Endothelial cell of umbilical vein (primary cell): ENCODE data around the gene CSK. TPM values are rescaled to one million over a fixed set of nuclear protein-coding genes. Genes with fewer than 3 reads are reported as not detected.

Experiments used
- BruUV-seq: library from RNA; stranded (reverse); fragments of 400-500 nt; replicated peaks from 2 replicates; lab custom pipeline; 2021; lab: Mats Ljungman, UMichigan
- CTCF ChIA-PET: fragments of 300-600, 350-600 bp; sonication (Branson Sonifier 250); formaldehyde crosslinking; loops from one replicate; lab custom pipeline; 2021; ENCODE audit warnings: antibody characterized with exemption, inconsistent platforms; lab: Charles Lee
- POLR2A ChIA-PET: fragments of 300-600, 350-600 bp; sonication (Branson Sonifier 250); formaldehyde crosslinking; loops from one replicate; lab custom pipeline; 2021; ENCODE audit warnings: antibody characterized with exemption, inconsistent platforms; lab: Charles Lee
- DNase-seq: peaks from one replicate; pipeline ENCODE4 v3.0.0-alpha.2; 2011; ENCODE audit warnings: low read depth, low spot score
- FAIRE-seq: peaks from 2 replicates; lab custom pipeline; 2011; peaks lifted over from hg19 to GRCh38; lab: Jason Lieb, UNC
- H2AFZ ChIP-seq: 2 replicates; pipeline ENCODE4 v1.6.0; 2012; ENCODE audit warnings: low read depth, low read length, control low read depth, inconsistent platforms
- H3K27ac ChIP-seq: 2 replicates; pipeline ENCODE4 v1.5.1; 2011; ENCODE audit warnings: low read depth, mild to moderate bottlenecking, control low read depth, low read length, moderate library complexity; ENCODE audit not compliant: insufficient read depth
- H3K27me3 ChIP-seq, 2 experiments: 2 replicates each; pipeline versions ENCODE4 v1.6.0 to v1.6.1; 2011; ENCODE audit warnings: low read length in 2 of 2, mixed read lengths in 1 of 2; ENCODE audit not compliant: control insufficient read depth in 2 of 2, insufficient read depth in 2 of 2
- H3K36me3 ChIP-seq, 2 experiments: 2 replicates in 1 of 2; 3 replicates in 1 of 2; pipeline ENCODE4 v1.5.1; 2011; ENCODE audit warnings: low read length in 2 of 2, mild to moderate bottlenecking in 1 of 2, moderate library complexity in 1 of 2; ENCODE audit not compliant: control insufficient read depth in 2 of 2, insufficient read depth in 2 of 2; ENCODE audit errors: extremely low read depth in 1 of 2
- H3K4me1 ChIP-seq: 3 replicates; pipeline ENCODE4 v1.5.1; 2011; ENCODE audit warnings: mild to moderate bottlenecking, low read length; ENCODE audit not compliant: control insufficient read depth, insufficient read depth; ENCODE audit errors: extremely low read depth
- H3K4me2 ChIP-seq: 2 replicates; pipeline ENCODE4 v1.6.1; 2011; ENCODE audit warnings: low read length, control low read depth, mixed read lengths; ENCODE audit not compliant: insufficient read depth
- H3K4me3 ChIP-seq, 3 experiments: fragments of 200-600 bp in 1 of 3; sonication (generic), shearing (Covaris generic) in 1 of 3; replicated peaks in 1 of 3; 2 replicates each; pipeline ENCODE4 v1.5.1; 2011 to 2016; ENCODE audit warnings: control low read depth in 3 of 3, low read length in 3 of 3, mild to moderate bottlenecking in 2 of 3, inconsistent platforms in 1 of 3, low read depth in 1 of 3, moderate library complexity in 1 of 3; ENCODE audit not compliant: insufficient read depth in 1 of 3
- H3K79me2 ChIP-seq: 2 replicates; pipeline ENCODE4 v1.6.0; 2012; ENCODE audit warnings: low read length, inconsistent platforms; ENCODE audit not compliant: control insufficient read depth, insufficient read depth
- H3K9ac ChIP-seq: replicated peaks from 2 replicates; pipeline ENCODE3; 2011; ENCODE audit warnings: low read length, control low read depth; ENCODE audit not compliant: insufficient read depth; ENCODE audit errors: extremely low read depth
- H3K9me1 ChIP-seq: replicated peaks from 3 replicates; pipeline ENCODE4 v1.6.0; 2011; ENCODE audit warnings: mild to moderate bottlenecking, low read length; ENCODE audit not compliant: control insufficient read depth, insufficient read depth; ENCODE audit errors: extremely low read depth
- H3K9me3 ChIP-seq: replicated peaks from 2 replicates; pipeline ENCODE4 v1.5.1; 2012; ENCODE audit warnings: low read length, inconsistent platforms; ENCODE audit not compliant: control insufficient read depth, insufficient read depth
- H4K20me1 ChIP-seq: replicated peaks from 2 replicates; pipeline ENCODE3; 2011; ENCODE audit warnings: mild to moderate bottlenecking, low read length; ENCODE audit not compliant: control insufficient read depth, insufficient read depth; ENCODE audit errors: extremely low read depth
- EZH2 ChIP-seq: IDR thresholded peaks from 2 replicates; pipeline ENCODE4 v1.6.1; 2012; ENCODE audit warnings: borderline replicate concordance, low read depth, mild to moderate bottlenecking, moderate library complexity, low read length, inconsistent platforms; ENCODE audit not compliant: severe bottlenecking
- FOS ChIP-seq: IDR thresholded peaks from 2 replicates; pipeline ENCODE4 v1.6.1; 2011; ENCODE audit warnings: mild to moderate bottlenecking, low read length, moderate library complexity, borderline replicate concordance; ENCODE audit not compliant: insufficient read depth
- GATA2 ChIP-seq: IDR thresholded peaks from 2 replicates; pipeline ENCODE4 v1.7.0; 2011; ENCODE audit warnings: low read depth, mild to moderate bottlenecking, moderate library complexity, mixed read lengths, low read length; ENCODE audit not compliant: insufficient read length, insufficient read depth
- JUN ChIP-seq: IDR thresholded peaks from 2 replicates; pipeline ENCODE4 v1.6.1; 2011; ENCODE audit warnings: borderline replicate concordance, low read depth; ENCODE audit not compliant: insufficient read length, insufficient read depth
- POLR2A ChIP-seq: IDR thresholded peaks from 2 replicates; pipeline ENCODE4 v1.6.1; 2012; ENCODE audit warnings: low read depth, mild to moderate bottlenecking, control low read depth, low read length
- POLR2AphosphoS5 ChIP-seq: IDR thresholded peaks from 2 replicates; pipeline ENCODE4 v1.6.1; 2012; ENCODE audit warnings: low read depth, mild to moderate bottlenecking, control low read depth, low read length, moderate library complexity; ENCODE audit not compliant: insufficient read depth
- dilution Hi-C: fragments of 300-500 bp; cut with MboI; formaldehyde crosslinking; loops from one replicate; pipeline ENCODE4 v1.15.0; 2019; ENCODE audit warnings: low sequenced_read_pairs; ENCODE audit not compliant: extremely low pct_ligation_motif_present
- intact Hi-C: fragments of 100-400 bp; cut with micrococcal nuclease; formaldehyde crosslinking; loops from one replicate; pipeline ENCODE4 v1.10.0; 2022
- polyA plus RNA-seq, 4 experiments: library from polyadenylated mRNA; depleted of rRNA in 3 of 4; stranded (reverse) in 3 of 4; unstranded in 1 of 4; fragments of >200 nt; gene quantifications; 2 replicates each; pipeline versions ENCODE4 v1.2.1 to v1.2.3, GENCODE V29; 2011 to 2012; ENCODE audit warnings: missing spikeins in 1 of 4
- total RNA-seq: library from RNA; stranded (reverse); gene quantifications from 2 replicates; pipeline ENCODE4 v1.2.3, GENCODE V29; 2021

The CSK gene
- total and polyA plus RNA-seq, 2 donors (not counting 3 experiments of a cell fraction or from before 2014, with no cell fraction given): 41.2 to 104 TPM

GRCh38 chr15:74840851-74841775, 59.2 kb downstream of the CSK start:
- CTCF ChIA-PET: interaction anchor here (1.0 to 5.3 kb wide), 6 partner anchors 23 to 110 kb away, joined by 3 to 37 read pairs (median 3); no protein-coding TSS in a partner anchor
- H3K27ac ChIP-seq: no peak overlapping the region
- TF ChIP-seq JUN: no peak
- TF ChIP-seq POLR2AphosphoS5: no peak
- no peak for TF ChIP-seq POLR2A
- TF ChIP-seq FOS: no peak
- TF ChIP-seq GATA2: no peak
- TF ChIP-seq EZH2: no peak

More at GRCh38 chr15:74840851-74841775, 59.2 kb downstream of the CSK start:
- intact Hi-C loops: loop anchor here (5.0 kb wide), 1 partner anchor 96 kb away; the partner anchor contains the start of gene COX5A
- Histone ChIP-seq H3K27me3 (no peaks in the 10 kb centered on the region), H3K4me2 (no peak overlapping the region), H3K79me2 (peaks cover 2% of the 10 kb centered on the region), H4K20me1 (no peaks in the 10 kb centered on the region), H2AFZ (no peak overlapping the region), H3K36me3 (peaks cover 0 to 14% of the 10 kb centered on the region in 2 experiments), H3K4me1 (peaks cover 11% of the 10 kb centered on the region), H3K4me3 (no peak overlapping the region), H3K9me3 (no peaks in the 10 kb centered on the region), H3K9me1 (no peaks in the 10 kb centered on the region), H3K9ac (no peak overlapping the region)
- POLR2A ChIA-PET: interaction anchor here (0.5 kb wide), 1 partner anchor 63 kb away, joined by 4 read pairs; no protein-coding TSS in a partner anchor
- dilution Hi-C loops: no loop called here
- BruUV-seq: no TSS peak
- DNase-seq (no peak), FAIRE-seq (no peak)
